Neutrophil (primary cell): ENCODE measurements around the gene FANCL.

Source experiments
- H3K27ac ChIP-seq: fragments of 200-600 bp; sonication (generic); 2 replicates; pipeline ENCODE4 v1.5.1; 2016; ENCODE audit warnings: mild to moderate bottlenecking, moderate library complexity
- H3K27me3 ChIP-seq: fragments of 200-600 bp; sonication (generic); 2 replicates; pipeline ENCODE4 v1.6.0; 2016; ENCODE audit warnings: mild to moderate bottlenecking
- H3K36me3 ChIP-seq: fragments of 200-600 bp; sonication (generic); 2 replicates; pipeline ENCODE4 v1.5.1; 2017
- H3K4me1 ChIP-seq, 2 experiments: fragments of 200-600 bp in 1 of 2; sonication (generic) in 1 of 2; 1 replicate in 1 of 2; 2 replicates in 1 of 2; pipeline versions ENCODE4 v1.5.1 to v1.6.1; 2013 to 2016; ENCODE audit warnings: low read depth in 1 of 2, low read length in 1 of 2, mild to moderate bottlenecking in 1 of 2, moderate library complexity in 1 of 2; ENCODE audit not compliant: control insufficient read depth in 1 of 2, insufficient read depth in 1 of 2
- H3K4me3 ChIP-seq, 2 experiments: fragments of 200-600 bp in 1 of 2; sonication (generic) in 1 of 2; 1 replicate in 1 of 2; 2 replicates in 1 of 2; pipeline ENCODE4 v1.5.1; 2013 to 2016; ENCODE audit warnings: low read depth in 1 of 2, low read length in 1 of 2, mild to moderate bottlenecking in 1 of 2, moderate library complexity in 1 of 2
- H3K9me3 ChIP-seq: fragments of 200-600 bp; sonication (generic); 2 replicates; pipeline ENCODE4 v1.5.1; 2016
- TF ChIP-seq, protein P1 (sequence below): fragments of 200-600 bp; sonication (generic); IDR thresholded peaks from 2 replicates; pipeline ENCODE4 v1.5.1; 2016; ENCODE audit warnings: antibody characterized with exemption

Gene FANCL

DNA sequence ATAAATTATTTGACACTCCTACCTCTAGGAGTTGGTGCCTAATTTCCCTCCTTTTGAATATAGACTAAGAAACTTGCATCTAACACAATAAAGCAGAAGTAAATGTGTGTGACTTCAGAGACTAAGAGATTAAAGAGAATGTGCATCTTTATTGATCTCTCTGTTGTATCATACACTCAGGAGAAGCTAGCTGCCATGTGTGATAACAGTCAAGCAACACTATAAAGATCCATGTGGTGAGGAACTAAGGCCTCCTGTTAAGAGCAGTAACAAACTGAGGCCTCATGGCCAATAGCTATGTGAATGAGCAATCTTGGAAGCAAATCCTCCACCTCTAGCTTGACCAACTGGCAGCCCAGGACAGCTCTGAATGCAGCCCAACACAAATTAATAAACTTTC is 3.4 kb downstream of the FANCL start:
- Histone ChIP-seq H3K27ac (no peak overlapping the region), H3K36me3 (no peaks in the 10 kb centered on the region), H3K27me3 (no peaks in the 10 kb centered on the region), H3K9me3 (no peaks in the 10 kb centered on the region), H3K4me1 (peaks cover 4 to 12% of the 10 kb centered on the region in 2 experiments), H3K4me3 (no peak overlapping the region)
- TF ChIP-seq, protein P1, sequence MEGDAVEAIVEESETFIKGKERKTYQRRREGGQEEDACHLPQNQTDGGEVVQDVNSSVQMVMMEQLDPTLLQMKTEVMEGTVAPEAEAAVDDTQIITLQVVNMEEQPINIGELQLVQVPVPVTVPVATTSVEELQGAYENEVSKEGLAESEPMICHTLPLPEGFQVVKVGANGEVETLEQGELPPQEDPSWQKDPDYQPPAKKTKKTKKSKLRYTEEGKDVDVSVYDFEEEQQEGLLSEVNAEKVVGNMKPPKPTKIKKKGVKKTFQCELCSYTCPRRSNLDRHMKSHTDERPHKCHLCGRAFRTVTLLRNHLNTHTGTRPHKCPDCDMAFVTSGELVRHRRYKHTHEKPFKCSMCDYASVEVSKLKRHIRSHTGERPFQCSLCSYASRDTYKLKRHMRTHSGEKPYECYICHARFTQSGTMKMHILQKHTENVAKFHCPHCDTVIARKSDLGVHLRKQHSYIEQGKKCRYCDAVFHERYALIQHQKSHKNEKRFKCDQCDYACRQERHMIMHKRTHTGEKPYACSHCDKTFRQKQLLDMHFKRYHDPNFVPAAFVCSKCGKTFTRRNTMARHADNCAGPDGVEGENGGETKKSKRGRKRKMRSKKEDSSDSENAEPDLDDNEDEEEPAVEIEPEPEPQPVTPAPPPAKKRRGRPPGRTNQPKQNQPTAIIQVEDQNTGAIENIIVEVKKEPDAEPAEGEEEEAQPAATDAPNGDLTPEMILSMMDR = no peak

DNA sequence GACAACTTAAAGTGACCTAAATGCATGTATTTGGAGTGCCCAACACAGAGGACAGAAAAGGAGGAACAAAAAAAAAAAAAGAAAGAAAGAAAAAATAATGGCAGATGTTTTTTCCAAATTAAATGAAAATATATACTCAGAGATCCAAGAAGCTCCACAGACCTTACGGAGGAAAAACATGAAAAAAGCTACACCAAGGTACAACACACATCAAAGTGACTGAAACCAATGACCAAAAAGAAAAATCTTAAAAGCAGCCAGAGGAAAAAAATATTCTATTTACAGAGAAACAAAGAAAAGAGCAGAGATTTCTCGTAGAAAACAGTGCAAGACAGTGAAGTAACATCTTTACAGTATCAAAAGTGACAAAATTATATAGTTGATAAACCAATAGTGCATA is 5.1 kb downstream of the FANCL start:
- TF ChIP-seq, protein P1 = no peak
- no peak overlapping the region for H3K27ac ChIP-seq
- H3K4me1 ChIP-seq = peaks cover 0 to 6% of the 10 kb centered on the region in 2 experiments
- H3K4me3 ChIP-seq = no peak overlapping the region
- H3K27me3 ChIP-seq = no peaks in the 10 kb centered on the region
- H3K9me3 ChIP-seq = no peaks in the 10 kb centered on the region
- H3K36me3 ChIP-seq = no peaks in the 10 kb centered on the region

DNA sequence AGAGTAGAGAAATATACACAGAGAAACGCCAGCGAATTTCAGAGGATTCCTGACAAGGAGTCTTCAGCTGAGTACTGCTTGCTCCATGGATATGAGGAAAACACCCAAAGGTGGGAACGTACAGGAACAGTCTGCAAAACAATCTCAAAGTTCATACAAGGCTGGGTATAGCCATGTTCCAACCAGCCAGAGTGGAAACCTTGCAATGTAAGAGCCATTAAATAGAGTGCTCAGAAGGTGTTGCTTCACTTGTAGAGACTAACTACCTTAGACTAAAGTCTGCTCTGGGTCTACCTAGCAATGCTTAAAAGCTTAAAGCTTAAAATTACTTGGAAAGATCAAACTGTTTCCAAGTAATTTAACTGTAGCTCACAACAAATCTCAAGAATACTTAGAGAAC is 6.0 kb downstream of the FANCL start:
- Histone ChIP-seq H3K27ac (no peak overlapping the region), H3K9me3 (no peaks in the 10 kb centered on the region), H3K4me3 (no peak overlapping the region), H3K4me1 (peaks cover 0 to under 1% of the 10 kb centered on the region in 2 experiments), H3K27me3 (no peaks in the 10 kb centered on the region), H3K36me3 (no peaks in the 10 kb centered on the region)
- TF ChIP-seq, protein P1 = no peak

DNA sequence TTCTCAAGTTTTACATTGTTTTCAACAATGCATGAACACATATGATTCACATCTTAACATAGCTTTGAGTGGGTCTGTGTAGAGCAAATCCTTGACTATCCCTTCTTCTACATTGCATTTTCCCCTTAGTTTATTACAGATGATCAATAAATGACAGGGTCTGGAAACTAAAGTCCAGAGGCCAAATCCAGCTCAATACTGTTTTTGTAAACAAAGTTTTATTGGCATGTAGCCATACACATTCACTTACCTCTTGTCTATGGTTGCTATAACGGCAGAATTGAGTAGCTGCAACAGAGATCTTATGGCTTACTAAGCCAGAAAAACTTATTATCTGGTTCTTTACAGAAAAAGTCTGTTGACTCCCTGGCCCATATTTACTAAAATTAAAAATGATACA is 12.8 kb downstream of the FANCL start:
- no peak overlapping the region for H3K27ac ChIP-seq
- H3K4me1 ChIP-seq = no peaks in the 10 kb centered on the region
- H3K36me3 ChIP-seq = peaks cover 7% of the 10 kb centered on the region
- H3K4me3 ChIP-seq = no peak overlapping the region
- TF ChIP-seq, protein P1 = no peak
- no peaks in the 10 kb centered on the region for H3K9me3 ChIP-seq
- H3K27me3 ChIP-seq = no peaks in the 10 kb centered on the region

DNA sequence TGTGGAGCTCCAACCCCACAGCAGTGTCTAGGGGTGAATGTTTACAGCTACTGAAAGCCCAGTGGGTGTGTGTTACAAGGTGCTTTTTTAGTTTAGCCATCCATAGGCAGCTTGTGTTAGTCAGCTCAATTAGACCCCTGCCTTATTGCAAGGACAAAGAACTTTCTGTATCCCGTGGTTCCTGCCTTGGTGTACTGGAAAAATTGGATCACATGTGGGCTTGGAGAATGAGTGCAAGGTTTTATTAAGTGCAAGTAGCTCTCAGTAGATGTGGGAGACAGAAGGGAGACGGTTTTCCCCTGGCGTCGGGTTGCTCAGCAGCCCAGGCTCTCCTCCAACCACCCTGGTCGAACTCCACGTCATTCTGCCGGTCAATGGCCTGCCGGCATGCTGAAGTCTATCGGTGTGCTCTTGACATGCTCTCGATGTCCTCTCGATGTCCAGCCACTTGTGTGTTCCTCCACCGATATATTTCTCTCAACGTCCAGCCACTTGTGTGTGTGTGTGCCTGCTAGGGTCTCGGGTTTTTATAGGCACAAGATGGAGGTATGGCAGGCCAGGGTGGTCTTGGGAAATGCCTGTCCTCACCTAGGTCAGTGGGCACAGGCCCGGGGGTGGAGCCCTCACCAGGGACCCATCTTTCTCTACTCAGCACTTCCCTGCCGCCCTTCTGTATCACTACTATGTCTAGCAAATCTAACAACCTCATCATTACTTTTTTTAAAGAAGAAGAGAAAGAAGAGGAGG is 13.8 kb downstream of the FANCL start:
- H3K4me1 ChIP-seq = no peaks in the 10 kb centered on the region
- no peak overlapping the region for H3K27ac ChIP-seq
- no peaks in the 10 kb centered on the region for H3K9me3 ChIP-seq
- no peaks in the 10 kb centered on the region for H3K27me3 ChIP-seq
- TF ChIP-seq, protein P1 = no peak
- peaks cover 7% of the 10 kb centered on the region for H3K36me3 ChIP-seq
- H3K4me3 ChIP-seq = no peak overlapping the region
